Measurements from ENCODE around the gene STK39. TPM values are rescaled to one million over a fixed set of nuclear protein-coding genes. Genes with fewer than 3 reads are reported as not detected.
A peak's percentile ranks its signal among the peaks of the same experiment; 100 is the strongest.
"Not testable (repeated sequence)": the region's sequence is repeated elsewhere in the genome, so short reads cannot be mapped to it uniquely, and the experiment has no call there.

The STK39 gene
- total RNA-seq, 1 experiment from 2014 or later = 35.3 TPM

GRCh38 chr2:168138374-168138773, 109.0 kb downstream of the STK39 start:
- no peak for DNase-seq (ENCODE audit: low read depth)

GRCh38 chr2:168137510-168138180, 109.8 kb downstream of the STK39 start:
- DNase-seq (ENCODE audit: low read depth) = no peak

- peak; percentile 59 for DNase-seq (ENCODE audit: low read depth)
Observed at GRCh38 chr2:168136392-168136977, 110.9 kb downstream of the STK39 start.

- no peak for DNase-seq (ENCODE audit: low read depth)
Observed at GRCh38 chr2:168135630-168136029, 111.8 kb downstream of the STK39 start.

- DNase-seq (ENCODE audit: low read depth) = no peak
Observed at GRCh38 chr2:168135121-168135520, 112.3 kb downstream of the STK39 start.

- DNase-seq (ENCODE audit: low read depth) = no peak
Observed at GRCh38 chr2:168134485-168134884, 112.9 kb downstream of the STK39 start.

- DNase-seq (ENCODE audit: low read depth) = no peak
Observed at GRCh38 chr2:168132389-168132788, 115.0 kb downstream of the STK39 start.

- no peak for DNase-seq (ENCODE audit: low read depth)
Observed at GRCh38 chr2:168130346-168130745, 117.0 kb downstream of the STK39 start.

GRCh38 chr2:168127371-168127770, 120.0 kb downstream of the STK39 start:
- DNase-seq (ENCODE audit: low read depth) = no peak

- not testable (repeated sequence) for DNase-seq (ENCODE audit: low read depth)
Observed at GRCh38 chr2:168122210-168122609, 125.2 kb downstream of the STK39 start.

GRCh38 chr2:168120730-168121129, 126.7 kb downstream of the STK39 start:
- no peak for DNase-seq (ENCODE audit: low read depth)

GRCh38 chr2:168120310-168120709, 127.1 kb downstream of the STK39 start:
- DNase-seq (ENCODE audit: low read depth) = no peak

- DNase-seq (ENCODE audit: low read depth) = peak; percentile 58
Observed at GRCh38 chr2:168119515-168120141, 127.8 kb downstream of the STK39 start.

GRCh38 chr2:168118733-168119514, 128.5 kb downstream of the STK39 start:
- DNase-seq (ENCODE audit: low read depth) = peak; percentile 71

- no peak for DNase-seq (ENCODE audit: low read depth)
Observed at GRCh38 chr2:168116448-168116847, 130.9 kb downstream of the STK39 start.

GRCh38 chr2:168114619-168115018, 132.8 kb downstream of the STK39 start:
- no peak for DNase-seq (ENCODE audit: low read depth)

GRCh38 chr2:168114040-168114439, 133.4 kb downstream of the STK39 start:
- no peak for DNase-seq (ENCODE audit: low read depth)

GRCh38 chr2:168107322-168107721, 140.1 kb downstream of the STK39 start:
- no peak for DNase-seq (ENCODE audit: low read depth)

GRCh38 chr2:168105127-168105683, 142.2 kb downstream of the STK39 start:
- no peak for DNase-seq (ENCODE audit: low read depth)

GRCh38 chr2:168097431-168097830, 150.0 kb downstream of the STK39 start:
- no peak for DNase-seq (ENCODE audit: low read depth)

- no peak for DNase-seq (ENCODE audit: low read depth)
Observed at GRCh38 chr2:168096158-168096557, 151.2 kb downstream of the STK39 start.

GRCh38 chr2:168091986-168092385, 155.4 kb downstream of the STK39 start:
- no peak for DNase-seq (ENCODE audit: low read depth)

Measured in LHCN-M2 (cell line).